HG03025 (cell line): Measurements from ENCODE around the gene MOSMO.
"Not testable (repeated sequence)": the region's sequence is repeated elsewhere in the genome, so short reads cannot be mapped to it uniquely, and the experiment has no call there.

ENCODE experiments used
- ATAC-seq: cut with Tn5 transposase; IDR thresholded peaks from one replicate; pipeline ENCODE4 v1.9.1; 2021; ENCODE audit warnings: mild to moderate bottlenecking, moderate library complexity; ENCODE audit not compliant: unreplicated experiment, low FRiP score

MOSMO gene

DNA sequence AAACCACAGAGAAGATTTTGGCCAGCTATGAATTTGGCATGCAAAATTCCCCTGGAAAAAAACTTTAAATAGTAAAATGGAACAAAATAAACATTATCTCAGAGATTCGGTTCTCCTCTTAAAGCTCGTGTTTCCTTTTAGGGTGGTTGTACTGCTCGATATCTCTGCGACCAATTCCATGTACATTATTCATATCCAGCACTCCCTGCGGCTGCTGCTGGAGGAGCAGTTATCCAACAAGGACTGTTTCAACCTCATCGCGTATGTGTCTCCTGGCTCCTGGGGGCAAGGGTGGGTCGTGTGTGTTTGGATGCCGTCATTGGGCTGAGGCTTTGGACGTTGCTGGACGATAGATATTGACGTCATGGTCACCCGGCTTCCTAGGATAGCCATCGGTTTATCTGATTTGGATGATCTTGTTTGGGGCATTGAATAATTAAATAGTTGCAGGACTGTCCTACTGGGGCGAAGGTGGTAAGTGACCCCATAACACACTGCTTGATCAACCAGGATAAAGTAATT lies 118.2 kb downstream of the MOSMO start:
- ATAC-seq: no peak

DNA sequence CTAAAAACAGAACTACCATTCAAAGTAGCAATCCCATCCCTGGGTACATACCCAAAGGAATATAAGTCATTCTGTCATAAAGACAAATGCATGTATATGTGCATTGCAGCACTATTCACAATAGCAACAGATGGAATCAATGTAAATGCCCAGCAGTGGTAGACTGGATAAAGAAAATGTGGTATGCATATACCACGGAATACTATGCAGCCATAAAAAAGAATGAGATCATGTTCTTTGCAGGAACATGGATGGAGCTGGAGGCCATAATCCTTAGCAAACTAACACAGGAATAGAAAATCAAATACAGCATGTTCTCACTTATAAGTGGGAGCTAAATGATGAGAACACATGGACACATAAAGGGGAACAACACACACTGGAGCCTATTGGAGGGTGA lies 120.6 kb downstream of the MOSMO start:
- ATAC-seq: not testable (repeated sequence)

GRCh38 chr16:22130528-22130927 lies 122.6 kb downstream of the MOSMO start:
- no peak for ATAC-seq

DNA sequence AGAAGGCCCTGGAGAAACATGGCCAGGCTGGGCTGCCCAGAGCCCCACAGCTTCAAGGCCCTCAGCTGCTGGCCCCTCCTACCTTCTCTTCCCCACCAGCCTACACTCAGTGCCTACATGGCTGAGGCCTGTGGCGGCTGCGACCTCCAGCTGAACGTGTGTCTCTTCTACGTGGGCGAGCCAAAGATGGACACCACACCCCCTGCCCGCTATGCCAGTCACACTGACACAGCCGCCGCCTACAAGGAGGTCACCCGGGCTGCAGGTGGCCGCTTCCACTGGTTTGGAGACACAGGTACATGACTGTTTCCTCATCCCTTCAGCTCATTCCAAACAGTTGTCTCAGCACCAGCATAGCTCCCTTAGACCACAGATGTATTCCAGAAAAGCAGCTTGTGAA lies 124.9 kb downstream of the MOSMO start:
- ATAC-seq: no peak
